Keratinocyte (primary cell): Measurements from ENCODE around the gene ALAS2.

ENCODE experiments used
- EZH2 ChIP-seq: IDR thresholded peaks from one replicate; pipeline ENCODE4 v1.6.1; 2012; ENCODE audit warnings: inconsistent platforms, mild to moderate bottlenecking, low read length, moderate library complexity
- TF ChIP-seq, protein P1 (sequence below), 3 experiments: IDR thresholded peaks in 1 of 3; conservative IDR thresholded peaks in 1 of 3; optimal IDR thresholded peaks in 1 of 3; 2 replicates in 2 of 3; 3 replicates in 1 of 3; pipeline versions ENCODE3 to v1.5.1; 2011; ENCODE audit warnings: low read length in 3 of 3, mild to moderate bottlenecking in 3 of 3, moderate library complexity in 2 of 3, control low read depth in 1 of 3, inconsistent platforms in 1 of 3; ENCODE audit not compliant: insufficient read depth in 2 of 3; ENCODE audit errors: extremely low read depth in 1 of 3

DNA sequence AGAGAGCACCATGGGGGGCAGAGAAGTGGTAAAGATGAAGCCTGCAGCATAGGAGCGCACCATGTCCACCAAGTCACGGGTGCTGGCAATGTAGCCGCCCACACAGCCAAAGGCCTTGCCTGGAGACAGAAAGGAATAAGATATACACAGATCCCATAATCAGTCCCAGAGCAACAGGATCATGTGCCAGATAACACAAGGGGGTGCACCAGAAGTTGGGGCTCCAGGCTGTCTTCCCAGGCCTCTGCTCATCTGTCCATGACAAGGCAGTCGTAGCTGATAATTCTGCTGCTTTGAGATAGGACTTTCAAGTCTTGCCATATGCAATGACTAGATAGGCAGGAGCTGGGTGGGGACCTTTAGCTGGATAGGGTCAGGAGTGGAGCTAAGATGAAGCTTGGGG is 15.9 kb downstream of the ALAS2 start:
- TF ChIP-seq, protein P1, sequence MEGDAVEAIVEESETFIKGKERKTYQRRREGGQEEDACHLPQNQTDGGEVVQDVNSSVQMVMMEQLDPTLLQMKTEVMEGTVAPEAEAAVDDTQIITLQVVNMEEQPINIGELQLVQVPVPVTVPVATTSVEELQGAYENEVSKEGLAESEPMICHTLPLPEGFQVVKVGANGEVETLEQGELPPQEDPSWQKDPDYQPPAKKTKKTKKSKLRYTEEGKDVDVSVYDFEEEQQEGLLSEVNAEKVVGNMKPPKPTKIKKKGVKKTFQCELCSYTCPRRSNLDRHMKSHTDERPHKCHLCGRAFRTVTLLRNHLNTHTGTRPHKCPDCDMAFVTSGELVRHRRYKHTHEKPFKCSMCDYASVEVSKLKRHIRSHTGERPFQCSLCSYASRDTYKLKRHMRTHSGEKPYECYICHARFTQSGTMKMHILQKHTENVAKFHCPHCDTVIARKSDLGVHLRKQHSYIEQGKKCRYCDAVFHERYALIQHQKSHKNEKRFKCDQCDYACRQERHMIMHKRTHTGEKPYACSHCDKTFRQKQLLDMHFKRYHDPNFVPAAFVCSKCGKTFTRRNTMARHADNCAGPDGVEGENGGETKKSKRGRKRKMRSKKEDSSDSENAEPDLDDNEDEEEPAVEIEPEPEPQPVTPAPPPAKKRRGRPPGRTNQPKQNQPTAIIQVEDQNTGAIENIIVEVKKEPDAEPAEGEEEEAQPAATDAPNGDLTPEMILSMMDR (optimal IDR thresholded peaks at IDR 0.05 in 1 of 3, IDR thresholded peaks at IDR 0.05 in 1 of 3, conservative IDR thresholded peaks at IDR 0.05 in 1 of 3; ENCODE audit: extremely low read depth in 1 of 3, insufficient read depth in 2 of 3, low read length in 3 of 3): no peak
- no peak for TF ChIP-seq EZH2
